NCI-H2029 treated with DMSO at 0.1 percent for 48 hours (cell line): ENCODE measurements around the gene MBNL3.
"Not testable (repeated sequence)": the region's sequence is repeated elsewhere in the genome, so short reads cannot be mapped to it uniquely, and the experiment has no call there.

ENCODE experiments used
- DNase-seq: peaks from one replicate; lab custom pipeline; 2025; lab: John Stamatoyannopoulos, UW

Gene MBNL3

GRCh38 chrX:132474544-132475248 lies 14.1 kb downstream of the MBNL3 start:
- DNase-seq: no peak

GRCh38 chrX:132472397-132472796 lies 16.4 kb downstream of the MBNL3 start:
- DNase-seq: no peak

GRCh38 chrX:132470831-132471230 lies 18.0 kb downstream of the MBNL3 start:
- no peak for DNase-seq

- DNase-seq: no peak
These were observed 18.7 kb downstream of the MBNL3 start for GRCh38 chrX:132470179-132470578.

- no peak for DNase-seq
These were observed 20.4 kb downstream of the MBNL3 start for GRCh38 chrX:132468454-132468853.

GRCh38 chrX:132467989-132468388 lies 20.8 kb downstream of the MBNL3 start:
- DNase-seq: no peak

- no peak for DNase-seq
These were observed 21.8 kb downstream of the MBNL3 start for GRCh38 chrX:132467026-132467425.

- DNase-seq: no peak
These were observed 25.4 kb downstream of the MBNL3 start for GRCh38 chrX:132463411-132463810.

- no peak for DNase-seq
These were observed 27.0 kb downstream of the MBNL3 start for GRCh38 chrX:132461886-132462285.

GRCh38 chrX:132452911-132453550 lies 35.8 kb downstream of the MBNL3 start:
- no peak for DNase-seq

GRCh38 chrX:132445909-132446308 lies 42.9 kb downstream of the MBNL3 start:
- not testable (repeated sequence) for DNase-seq

- DNase-seq: no peak
These were observed 43.9 kb downstream of the MBNL3 start for GRCh38 chrX:132444936-132445335.

- DNase-seq: no peak
These were observed 45.4 kb downstream of the MBNL3 start for GRCh38 chrX:132443196-132444135.

GRCh38 chrX:132442691-132443090 lies 46.1 kb downstream of the MBNL3 start:
- no peak for DNase-seq

GRCh38 chrX:132435222-132435621 lies 53.6 kb downstream of the MBNL3 start:
- DNase-seq: no peak

GRCh38 chrX:132433551-132433950 lies 55.3 kb downstream of the MBNL3 start:
- no peak for DNase-seq

- no peak for DNase-seq
These were observed 55.8 kb downstream of the MBNL3 start for GRCh38 chrX:132433001-132433400.

GRCh38 chrX:132428896-132429295 lies 59.9 kb downstream of the MBNL3 start:
- no peak for DNase-seq

GRCh38 chrX:132426695-132427281 lies 62.0 kb downstream of the MBNL3 start:
- no peak for DNase-seq

GRCh38 chrX:132425744-132426318 lies 63.0 kb downstream of the MBNL3 start:
- no peak for DNase-seq

GRCh38 chrX:132423323-132423722 lies 65.5 kb downstream of the MBNL3 start:
- no peak for DNase-seq

- DNase-seq: no peak
These were observed 73.8 kb downstream of the MBNL3 start for GRCh38 chrX:132415012-132415411.
